H1 (cell line): ENCODE measurements around the gene AGAP1.

Source experiments
- CEBPB ChIP-seq: IDR thresholded peaks from 2 replicates; pipeline ENCODE4 v1.6.1; 2012; ENCODE audit warnings: low read depth, low read length
- CTCF ChIP-seq, 3 experiments: IDR thresholded peaks; 1 replicate in 2 of 3; 2 replicates in 1 of 3; pipeline versions ENCODE4 v1.5.1 to v1.6.1; 2011; ENCODE audit warnings: low read length in 3 of 3, mild to moderate bottlenecking in 3 of 3, inconsistent platforms in 2 of 3, low read depth in 1 of 3, moderate library complexity in 1 of 3; ENCODE audit not compliant: insufficient read depth in 1 of 3; ENCODE audit errors: control extremely low read depth in 1 of 3
- EP300 ChIP-seq, 2 experiments: IDR thresholded peaks; 1 replicate in 1 of 2; 2 replicates in 1 of 2; pipeline ENCODE4 v1.6.1; 2011 to 2012; ENCODE audit warnings: low read depth in 2 of 2, low read length in 2 of 2, mild to moderate bottlenecking in 2 of 2, borderline replicate concordance in 1 of 2, inconsistent platforms in 1 of 2, moderate library complexity in 1 of 2
- TAF1 ChIP-seq: IDR thresholded peaks from 2 replicates; pipeline ENCODE4 v1.6.1; 2011; ENCODE audit warnings: mild to moderate bottlenecking, low read depth, low read length
- USF2 ChIP-seq: IDR thresholded peaks from 2 replicates; pipeline ENCODE4 v1.6.1; 2011; ENCODE audit warnings: low read length, improper control_type of control experiment

- TF ChIP-seq USF2 (no peak), TAF1 (no peak), CTCF (IDR thresholded peaks at IDR 0.05; ENCODE audit: control extremely low read depth in 1 of 3, insufficient read depth in 1 of 3, low read depth in 1 of 3, low read length in 3 of 3) (no peak), EP300 (IDR thresholded peaks at IDR 0.05; ENCODE audit: borderline replicate concordance in 1 of 2, low read depth in 2 of 2, low read length in 2 of 2) (no peak), CEBPB (no peak)
Measured at GRCh38 chr2:235894839-235895238, 401.0 kb downstream of the AGAP1 start.
